Esophagus (tissue), 2 donors: Measurements from ENCODE around the gene PCDHB10. TPM values are rescaled to one million over a fixed set of nuclear protein-coding genes. Genes with fewer than 3 reads are reported as not detected.
"Not testable (repeated sequence)": the region's sequence is repeated elsewhere in the genome, so short reads cannot be mapped to it uniquely, and the experiment has no call there.

Experiments
- H3K27ac ChIP-seq, 2 donors: one replicate each; pipeline ENCODE4 v1.5.1; 2013; ENCODE audit warnings: low read depth in 2 of 2, mild to moderate bottlenecking in 2 of 2, inconsistent platforms in 1 of 2, low read length in 1 of 2, moderate library complexity in 1 of 2
- H3K27me3 ChIP-seq, 2 donors: one replicate each; pipeline ENCODE4 v1.6.1; 2013; ENCODE audit warnings: low read length in 2 of 2, control low read depth in 1 of 2, mild to moderate bottlenecking in 1 of 2; ENCODE audit not compliant: insufficient read depth in 2 of 2, control insufficient read depth in 1 of 2
- H3K36me3 ChIP-seq, 2 donors: one replicate each; pipeline ENCODE4 v1.6.1; 2013; ENCODE audit warnings: low read length in 1 of 2; ENCODE audit not compliant: control insufficient read depth in 2 of 2, insufficient read depth in 2 of 2
- H3K4me1 ChIP-seq, 2 donors: one replicate each; pipeline ENCODE4 v1.6.1; 2013; ENCODE audit warnings: low read length in 1 of 2; ENCODE audit not compliant: control insufficient read depth in 2 of 2, insufficient read depth in 2 of 2
- H3K4me3 ChIP-seq, 2 donors: one replicate each; pipeline ENCODE4 v1.5.1; 2013; ENCODE audit warnings: low read length in 2 of 2, mild to moderate bottlenecking in 2 of 2, low read depth in 1 of 2, moderate library complexity in 1 of 2
- H3K9me3 ChIP-seq, 2 donors: one replicate each; pipeline ENCODE4 v1.6.1; 2013; ENCODE audit warnings: mild to moderate bottlenecking in 2 of 2, low read depth in 1 of 2, low read length in 1 of 2, moderate library complexity in 1 of 2; ENCODE audit not compliant: control insufficient read depth in 2 of 2, insufficient read depth in 1 of 2
- WGBS, 2 donors: extraction: QIAGEN DNeasy Blood & Tissue Kit; methylation state at CpG; one replicate each; pipeline ENCODE4 v1.1.7; 2013; 5-methylcytosine and 5-hydroxymethylcytosine counted together
- polyA plus RNA-seq, 2 donors: library from polyadenylated mRNA; stranded (reverse); fragments of 200-250 nt; gene quantifications; one replicate each; pipeline ENCODE4 v1.2.3, GENCODE V29; 2013
- donor health status: healthy with polysubstance abuse.
- donor health status: Bipolar disorder and iron deficiency.

PCDHB10 gene
- polyA plus RNA-seq, 2 donors: 0.10 to 0.44 TPM

DNA sequence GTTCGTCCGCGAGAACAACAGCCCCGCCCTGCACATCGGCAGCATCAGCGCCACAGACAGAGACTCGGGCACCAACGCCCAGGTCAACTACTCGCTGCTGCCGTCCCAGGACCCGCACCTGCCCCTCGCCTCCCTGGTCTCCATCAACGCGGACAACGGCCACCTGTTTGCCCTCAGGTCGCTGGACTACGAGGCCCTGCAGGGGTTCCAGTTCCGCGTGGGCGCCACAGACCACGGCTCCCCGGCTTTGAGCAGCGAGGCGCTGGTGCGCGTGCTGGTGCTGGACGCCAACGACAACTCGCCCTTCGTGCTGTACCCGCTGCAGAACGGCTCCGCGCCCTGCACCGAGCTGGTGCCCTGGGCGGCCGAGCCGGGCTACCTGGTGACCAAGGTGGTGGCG lies 18.1 kb downstream of the PCDHB10 start:
- H3K4me3 ChIP-seq, H3K27ac ChIP-seq, H3K36me3 ChIP-seq, H3K4me1 ChIP-seq, H3K27me3 ChIP-seq: not testable (repeated sequence)
- 37 to 47% methylated on average over 31 to 39 of the region's 39 CpGs for WGBS, 2 donors
- peaks cover 9 to 15% of the 10 kb centered on the region in 2 donors for H3K9me3 ChIP-seq

DNA sequence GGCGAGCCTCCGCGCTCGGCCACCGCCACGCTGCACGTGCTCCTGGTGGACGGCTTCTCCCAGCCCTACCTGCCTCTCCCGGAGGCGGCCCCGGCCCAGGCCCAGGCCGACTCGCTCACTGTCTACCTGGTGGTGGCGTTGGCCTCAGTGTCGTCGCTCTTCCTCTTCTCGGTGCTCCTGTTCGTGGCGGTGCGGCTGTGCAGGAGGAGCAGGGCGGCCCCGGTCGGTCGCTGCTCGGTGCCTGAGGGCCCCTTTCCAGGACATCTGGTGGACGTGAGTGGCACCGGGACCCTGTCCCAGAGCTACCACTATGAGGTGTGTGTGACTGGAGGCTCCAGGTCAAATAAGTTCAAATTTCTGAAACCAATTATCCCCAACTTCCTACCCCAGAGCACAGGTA lies 18.7 kb downstream of the PCDHB10 start:
- H3K9me3 ChIP-seq: peaks cover 13 to 19% of the 10 kb centered on the region in 2 donors
- 29% methylated on average over 15 to 22 of the region's 27 CpGs for WGBS, 2 donors
- not testable (repeated sequence) for H3K4me1 ChIP-seq, H3K36me3 ChIP-seq, H3K4me3 ChIP-seq, H3K27me3 ChIP-seq, H3K27ac ChIP-seq

DNA sequence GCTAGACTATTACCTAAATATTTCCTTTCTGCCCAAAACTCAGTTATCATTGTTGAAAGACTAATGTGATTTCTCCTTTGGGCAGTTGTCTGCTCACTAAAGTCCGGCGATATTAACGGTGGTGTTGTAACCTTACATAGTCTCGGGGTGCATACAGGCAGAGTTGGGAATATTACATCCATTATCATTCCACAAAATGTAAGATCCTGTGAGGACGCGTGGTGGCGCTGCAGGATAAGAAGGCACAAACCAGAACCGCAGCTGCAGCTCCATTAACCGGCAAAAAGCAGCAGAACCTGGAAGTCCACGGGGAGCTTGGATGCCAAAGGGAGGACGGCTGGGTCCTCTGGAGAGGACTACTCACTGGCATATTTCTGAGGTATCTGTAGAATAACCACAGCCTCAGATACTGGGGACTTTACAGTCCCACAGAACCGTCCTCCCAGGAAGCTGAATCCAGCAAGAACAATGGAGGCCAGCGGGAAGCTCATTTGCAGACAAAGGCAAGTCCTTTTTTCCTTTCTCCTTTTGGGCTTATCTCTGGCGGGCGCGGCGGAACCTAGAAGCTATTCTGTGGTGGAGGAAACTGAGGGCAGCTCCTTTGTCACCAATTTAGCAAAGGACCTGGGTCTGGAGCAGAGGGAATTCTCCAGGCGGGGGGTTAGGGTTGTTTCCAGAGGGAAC lies 21.6 kb downstream of the PCDHB10 start, which contains the start of gene PCDHB13:
PCDHB13 (plus strand) TSS at position 264 of the 684 bp plus-strand sequence; CDS start at position 469, 205 bp downstream.
- H3K36me3 ChIP-seq, H3K27ac ChIP-seq, H3K4me1 ChIP-seq, H3K4me3 ChIP-seq, H3K27me3 ChIP-seq: not testable (repeated sequence)
- peaks cover 15 to 28% of the 10 kb centered on the region in 2 donors for H3K9me3 ChIP-seq
- WGBS, 2 donors: 10 to 12% methylated on average over 13 to 14 of the region's 18 CpGs

DNA sequence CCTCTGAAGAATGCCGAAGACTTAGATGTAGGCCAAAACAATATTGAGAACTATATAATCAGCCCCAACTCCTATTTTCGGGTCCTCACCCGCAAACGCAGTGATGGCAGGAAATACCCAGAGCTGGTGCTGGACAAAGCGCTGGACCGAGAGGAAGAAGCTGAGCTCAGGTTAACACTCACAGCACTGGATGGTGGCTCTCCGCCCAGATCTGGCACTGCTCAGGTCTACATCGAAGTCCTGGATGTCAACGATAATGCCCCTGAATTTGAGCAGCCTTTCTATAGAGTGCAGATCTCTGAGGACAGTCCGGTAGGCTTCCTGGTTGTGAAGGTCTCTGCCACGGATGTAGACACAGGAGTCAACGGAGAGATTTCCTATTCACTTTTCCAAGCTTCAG lies 22.4 kb downstream of the PCDHB10 start:
- peaks cover 13 to 26% of the 10 kb centered on the region in 2 donors for H3K9me3 ChIP-seq
- H3K4me1 ChIP-seq, H3K4me3 ChIP-seq, H3K27me3 ChIP-seq, H3K36me3 ChIP-seq, H3K27ac ChIP-seq: not testable (repeated sequence)
- 54 to 64% methylated on average over 7 to 11 of the region's 12 CpGs for WGBS, 2 donors

DNA sequence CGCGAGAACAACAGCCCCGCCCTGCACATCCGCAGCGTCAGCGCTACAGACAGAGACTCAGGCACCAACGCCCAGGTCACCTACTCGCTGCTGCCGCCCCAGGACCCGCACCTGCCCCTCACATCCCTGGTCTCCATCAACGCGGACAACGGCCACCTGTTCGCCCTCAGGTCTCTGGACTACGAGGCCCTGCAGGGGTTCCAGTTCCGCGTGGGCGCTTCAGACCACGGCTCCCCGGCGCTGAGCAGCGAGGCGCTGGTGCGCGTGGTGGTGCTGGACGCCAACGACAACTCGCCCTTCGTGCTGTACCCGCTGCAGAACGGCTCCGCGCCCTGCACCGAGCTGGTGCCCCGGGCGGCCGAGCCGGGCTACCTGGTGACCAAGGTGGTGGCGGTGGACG lies 23.4 kb downstream of the PCDHB10 start:
- not testable (repeated sequence) for H3K27ac ChIP-seq, H3K4me3 ChIP-seq, H3K36me3 ChIP-seq, H3K4me1 ChIP-seq, H3K27me3 ChIP-seq
- 31 to 51% methylated on average over 31 to 37 of the region's 40 CpGs for WGBS, 2 donors
- H3K9me3 ChIP-seq: peaks cover 13 to 19% of the 10 kb centered on the region in 2 donors

DNA sequence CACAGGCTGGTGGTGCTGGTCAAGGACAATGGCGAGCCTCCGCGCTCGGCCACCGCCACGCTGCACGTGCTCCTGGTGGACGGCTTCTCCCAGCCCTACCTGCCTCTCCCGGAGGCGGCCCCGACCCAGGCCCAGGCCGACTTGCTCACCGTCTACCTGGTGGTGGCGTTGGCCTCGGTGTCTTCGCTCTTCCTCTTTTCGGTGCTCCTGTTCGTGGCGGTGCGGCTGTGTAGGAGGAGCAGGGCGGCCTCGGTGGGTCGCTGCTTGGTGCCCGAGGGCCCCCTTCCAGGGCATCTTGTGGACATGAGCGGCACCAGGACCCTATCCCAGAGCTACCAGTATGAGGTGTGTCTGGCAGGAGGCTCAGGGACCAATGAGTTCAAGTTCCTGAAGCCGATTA lies 23.9 kb downstream of the PCDHB10 start:
- H3K4me1 ChIP-seq, H3K4me3 ChIP-seq, H3K27me3 ChIP-seq, H3K36me3 ChIP-seq, H3K27ac ChIP-seq: not testable (repeated sequence)
- WGBS, 2 donors: 36 to 41% methylated on average over 11 to 23 of the region's 26 CpGs
- H3K9me3 ChIP-seq: peaks cover 11 to 19% of the 10 kb centered on the region in 2 donors

DNA sequence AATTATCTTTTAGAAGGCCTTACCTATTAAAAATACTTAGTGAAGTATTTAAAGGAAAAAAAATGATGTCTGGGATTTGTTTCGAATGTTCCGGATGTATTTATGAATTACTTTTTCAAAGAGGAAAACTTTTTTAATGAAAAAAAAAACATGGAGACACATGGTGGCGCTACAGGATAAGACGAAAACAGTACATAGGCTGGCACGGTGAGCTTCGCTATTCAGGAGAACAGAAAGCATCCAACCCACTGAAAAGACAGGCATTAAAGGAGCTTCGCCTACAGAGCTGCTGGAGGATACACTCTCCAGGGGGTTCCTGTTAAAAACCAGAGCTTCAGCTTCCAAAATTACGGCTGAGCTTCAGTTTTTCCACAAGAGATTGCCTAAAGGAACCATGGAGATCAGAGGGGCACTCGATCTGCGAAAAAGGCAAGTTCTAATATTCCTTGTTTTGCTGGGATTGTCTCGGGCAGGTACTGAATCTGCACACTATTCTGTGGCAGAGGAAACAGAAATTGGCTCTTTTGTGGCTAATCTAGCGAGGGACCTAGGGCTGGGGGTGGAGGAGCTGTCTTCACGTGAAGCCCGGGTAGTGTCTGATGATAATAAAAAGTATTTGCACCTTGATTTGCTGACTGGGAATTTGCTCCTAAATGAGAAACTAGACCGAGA lies 31.1 kb downstream of the PCDHB10 start, which contains the start of gene PCDHB14:
PCDHB14 (plus strand) TSS at position 232 of the 672 bp plus-strand sequence; CDS start at position 395, 163 bp downstream.
- no peaks in the 10 kb centered on the region for H3K36me3 ChIP-seq
- H3K27me3 ChIP-seq: no peaks in the 10 kb centered on the region
- no peaks in the 10 kb centered on the region for H3K4me1 ChIP-seq
- peak within 1 kb of the TSS in 1 of 2 donors; percentile 18 for H3K4me3 ChIP-seq
- no peak within 1 kb of the TSS for H3K27ac ChIP-seq
- 25 to 27% methylated on average over 15 of the region's 15 CpGs for WGBS, 2 donors
- H3K9me3 ChIP-seq: peaks cover 8 to 19% of the 10 kb centered on the region in 2 donors

DNA sequence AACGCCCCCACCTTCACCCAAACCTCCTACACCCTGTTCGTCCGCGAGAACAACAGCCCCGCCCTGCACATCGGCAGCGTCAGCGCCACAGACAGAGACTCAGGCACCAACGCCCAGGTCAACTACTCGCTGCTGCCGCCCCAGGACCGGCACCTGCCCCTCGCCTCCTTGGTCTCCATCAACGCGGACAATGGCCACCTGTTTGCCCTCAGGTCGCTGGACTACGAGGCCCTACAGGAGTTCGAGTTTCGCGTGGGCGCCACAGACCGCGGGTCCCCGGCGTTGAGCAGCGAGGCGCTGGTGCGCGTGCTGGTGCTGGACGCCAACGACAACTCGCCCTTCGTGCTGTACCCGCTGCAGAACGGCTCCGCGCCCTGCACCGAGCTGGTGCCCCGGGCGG lies 32.7 kb downstream of the PCDHB10 start:
- not testable (repeated sequence) for H3K27ac ChIP-seq, H3K4me1 ChIP-seq, H3K4me3 ChIP-seq, H3K36me3 ChIP-seq, H3K27me3 ChIP-seq
- WGBS, 2 donors: 27 to 34% methylated on average over 30 to 34 of the region's 40 CpGs
- H3K9me3 ChIP-seq: peaks cover 8 to 14% of the 10 kb centered on the region in 2 donors

DNA sequence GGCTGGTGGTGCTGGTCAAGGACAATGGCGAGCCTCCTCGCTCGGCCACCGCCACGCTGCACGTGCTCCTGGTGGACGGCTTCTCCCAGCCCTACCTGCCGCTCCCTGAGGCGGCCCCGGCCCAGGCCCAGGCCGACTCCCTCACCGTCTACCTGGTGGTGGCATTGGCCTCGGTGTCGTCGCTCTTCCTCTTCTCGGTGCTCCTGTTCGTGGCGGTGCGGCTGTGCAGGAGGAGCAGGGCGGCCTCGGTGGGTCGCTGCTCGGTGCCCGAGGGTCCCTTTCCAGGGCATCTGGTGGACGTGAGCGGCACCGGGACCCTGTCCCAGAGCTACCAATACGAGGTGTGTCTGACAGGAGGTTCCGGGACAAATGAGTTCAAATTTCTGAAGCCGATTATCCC lies 33.3 kb downstream of the PCDHB10 start:
- H3K36me3 ChIP-seq, H3K27me3 ChIP-seq, H3K4me3 ChIP-seq, H3K27ac ChIP-seq, H3K4me1 ChIP-seq: not testable (repeated sequence)
- H3K9me3 ChIP-seq: peaks cover 8 to 14% of the 10 kb centered on the region in 2 donors
- WGBS, 2 donors: 34 to 48% methylated on average over 14 to 30 of the region's 30 CpGs
